B cell (primary cell): ENCODE measurements around the gene ST3GAL3. TPM values are rescaled to one million over a fixed set of nuclear protein-coding genes. Genes with fewer than 3 reads are reported as not detected.

Source experiments
- ATAC-seq: fragments of 200-7000 bp; cut with Tn5 transposase; one replicate; pipeline ENCODE4 v1.10.0; 2021; ENCODE audit warnings: low read depth, mild to moderate bottlenecking, moderate number of reproducible peaks, moderate library complexity
- CTCF ChIA-PET: fragments of 350-600 bp; sonication (Branson Sonifier 250); formaldehyde crosslinking; loops from one replicate; lab custom pipeline; 2021; ENCODE audit warnings: antibody characterized with exemption, inconsistent platforms; lab: Charles Lee
- POLR2A ChIA-PET: fragments of 350-600 bp; sonication (Branson Sonifier 250); formaldehyde crosslinking; loops from one replicate; lab custom pipeline; 2021; ENCODE audit warnings: antibody characterized with exemption; lab: Charles Lee
- DNase-seq: peaks from one replicate; pipeline ENCODE4 v3.0.0; 2013
- H2AFZ ChIP-seq: 2 replicates; pipeline ENCODE4 v1.6.1; 2012; ENCODE audit warnings: mild to moderate bottlenecking, low read depth, low read length; ENCODE audit not compliant: insufficient read depth, poor library complexity, severe bottlenecking
- H3K27ac ChIP-seq, 2 donors: 1 replicate in 1 of 2; 2 replicates in 1 of 2; pipeline ENCODE4 v1.5.1; 2012 to 2013; ENCODE audit warnings: low read length in 2 of 2, mild to moderate bottlenecking in 2 of 2, moderate library complexity in 1 of 2
- H3K27me3 ChIP-seq, 4 experiments: fragments of 200-600 bp in 1 of 4; sonication (generic) in 1 of 4; replicated peaks in 1 of 4; 1 replicate in 2 of 4; 2 replicates in 2 of 4; pipeline versions ENCODE4 v1.6.1 to v1.7.0; 2013 to 2016; ENCODE audit warnings: low read length in 3 of 4, mild to moderate bottlenecking in 2 of 4, mixed read lengths in 1 of 4, moderate library complexity in 1 of 4; ENCODE audit not compliant: insufficient read depth in 4 of 4, control insufficient read depth in 3 of 4; ENCODE audit errors: control extremely low read depth in 1 of 4
- H3K36me3 ChIP-seq, 2 experiments: replicated peaks in 1 of 2; 1 replicate in 1 of 2; 2 replicates in 1 of 2; pipeline versions ENCODE4 v1.6.1 to v1.7.1; 2013; ENCODE audit warnings: low read length in 1 of 2; ENCODE audit not compliant: insufficient read depth in 2 of 2, control insufficient read depth in 1 of 2; ENCODE audit errors: control extremely low read depth in 1 of 2, extremely low read depth in 1 of 2
- H3K4me1 ChIP-seq, 2 donors: fragments of 200-600 bp in 1 of 2; sonication (generic) in 1 of 2; 1 replicate in 1 of 2; 2 replicates in 1 of 2; pipeline versions ENCODE4 v1.5.1 to v1.6.1; 2013 to 2017; ENCODE audit warnings: low read length in 2 of 2; ENCODE audit not compliant: control insufficient read depth in 2 of 2, insufficient read depth in 2 of 2
- H3K4me2 ChIP-seq: replicated peaks from 2 replicates; pipeline ENCODE3; 2012; ENCODE audit warnings: mild to moderate bottlenecking, low read depth, low read length; ENCODE audit not compliant: poor library complexity, severe bottlenecking
- H3K4me3 ChIP-seq, 5 experiments: fragments of 200-600 bp in 1 of 5; sonication (generic) in 1 of 5; 1 replicate in 3 of 5; 2 replicates in 2 of 5; pipeline versions ENCODE4 v1.5.1 to v1.7.0; 2011 to 2016; ENCODE audit warnings: low read length in 4 of 5, mild to moderate bottlenecking in 4 of 5, low read depth in 2 of 5, control low read depth in 1 of 5, moderate library complexity in 1 of 5; ENCODE audit not compliant: insufficient read depth in 1 of 5; ENCODE audit errors: control extremely low read depth in 1 of 5, extremely low read depth in 1 of 5
- H3K79me2 ChIP-seq: fragments of 200-600 bp; sonication (generic); one replicate; pipeline ENCODE4 v1.6.0; 2016; ENCODE audit warnings: low read length; ENCODE audit not compliant: control insufficient read depth, insufficient read depth
- H3K9ac ChIP-seq: fragments of 200-600 bp; sonication (generic); 2 replicates; pipeline ENCODE4 v1.6.1; 2017; ENCODE audit warnings: mild to moderate bottlenecking, low read length, moderate library complexity
- H3K9me3 ChIP-seq, 3 donors: one replicate each; pipeline versions ENCODE4 v1.6.1 to v1.7.1; 2013; ENCODE audit warnings: low read length in 2 of 3; ENCODE audit not compliant: control insufficient read depth in 2 of 3, insufficient read depth in 1 of 3; ENCODE audit errors: control extremely low read depth in 1 of 3
- H4K20me1 ChIP-seq: 2 replicates; pipeline ENCODE4 v1.6.0; 2012; ENCODE audit warnings: mild to moderate bottlenecking, low read length; ENCODE audit not compliant: insufficient read depth, control insufficient read depth, poor library complexity, severe bottlenecking
- H3K27ac Mint-ChIP-seq: one replicate; pipeline ENCODE4 v1.8.0; 2021; ENCODE audit warnings: mixed read lengths
- H3K27me3 Mint-ChIP-seq: one replicate; pipeline ENCODE4 v1.8.0; 2021; ENCODE audit warnings: mixed read lengths
- H3K4me1 Mint-ChIP-seq: one replicate; pipeline ENCODE4 v1.8.0; 2021; ENCODE audit warnings: mixed read lengths
- H3K4me3 Mint-ChIP-seq: one replicate; pipeline ENCODE4 v1.8.0; 2021; ENCODE audit warnings: mixed read lengths
- H3K9me3 Mint-ChIP-seq: one replicate; pipeline ENCODE4 v1.8.0; 2022; ENCODE audit warnings: mixed read lengths; ENCODE audit not compliant: insufficient read depth
- EZH2 ChIP-seq: IDR thresholded peaks from 2 replicates; pipeline ENCODE4 v1.6.1; 2012; ENCODE audit warnings: borderline replicate concordance, low read depth, mild to moderate bottlenecking, moderate library complexity, low read length; ENCODE audit not compliant: insufficient read depth, poor library complexity, severe bottlenecking
- WGBS: methylation state at CpG from one replicate; pipeline ENCODE4 v1.1.5; 2013; ENCODE audit warnings: missing lambda C conversion rate; ENCODE audit not compliant: insufficient coverage; 5-methylcytosine and 5-hydroxymethylcytosine counted together
- intact Hi-C: fragments of 100-400 bp; cut with micrococcal nuclease; formaldehyde crosslinking; loops from one replicate; pipeline ENCODE4 v1.10.0; 2022
- polyA plus RNA-seq: library from polyadenylated mRNA; depleted of rRNA; stranded (reverse); fragments of >200 nt; gene quantifications from 2 replicates; pipeline ENCODE4 v1.2.3, GENCODE V29; 2012
- total RNA-seq, 2 donors: library from RNA; stranded (reverse); fragments of 120-200 nt in 1 of 2; gene quantifications; 1 replicate in 1 of 2; 2 replicates in 1 of 2; pipeline versions ENCODE4 v1.2.3 to v1.2.4, GENCODE V29; 2013 to 2022
- TF ChIP-seq, protein P1 (sequence below): fragments of 200-600 bp; IDR thresholded peaks from one replicate; pipeline ENCODE4 v1.8.0; 2022; ENCODE audit warnings: antibody characterized with exemption, mild to moderate bottlenecking

Gene ST3GAL3
- total and polyA plus RNA-seq, 2 donors (not counting 1 experiment from before 2014, with no cell fraction given) = 16.8 to 31.4 TPM

DNA sequence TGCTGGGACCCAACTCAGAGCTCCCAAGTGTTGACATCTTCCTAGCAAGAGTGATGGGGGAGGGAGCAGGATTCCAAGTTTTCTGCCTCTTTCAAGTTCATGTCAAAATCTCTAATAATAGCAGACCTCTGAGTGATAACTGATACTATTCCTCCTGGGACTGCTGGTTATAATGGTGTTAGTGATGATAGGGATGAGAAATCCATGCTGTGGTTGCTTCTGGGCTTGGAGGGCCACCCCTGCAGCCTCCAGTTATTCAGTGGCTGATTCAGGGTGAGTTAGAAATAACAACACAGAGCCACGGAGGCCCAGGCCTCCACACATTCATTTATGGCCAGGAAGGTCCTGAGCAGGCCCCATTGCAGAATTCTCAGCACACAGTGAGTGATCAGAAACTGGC is 185.7 kb downstream of the ST3GAL3 start:
- ChIA-PET CTCF (no interaction called here), POLR2A (no interaction called here)
- Histone ChIP-seq H3K4me3 (no peak overlapping the region), H3K4me1 (no peaks in the 10 kb centered on the region), H3K79me2 (no peaks in the 10 kb centered on the region), H3K27me3 (no peaks in the 10 kb centered on the region), H3K36me3 (peaks cover 0 to 11% of the 10 kb centered on the region in 2 experiments), H3K27ac (no peak overlapping the region), H3K9me3 (no peaks in the 10 kb centered on the region), H4K20me1 (no peaks in the 10 kb centered on the region), H3K4me2 (no peak overlapping the region), H3K9ac (no peak overlapping the region), H2AFZ (no peak overlapping the region)
- WGBS = 100% methylated on average over 1 of the region's 1 CpG
- H3K4me1 Mint-ChIP-seq = no peaks in the 10 kb centered on the region
- TF ChIP-seq, protein P1, sequence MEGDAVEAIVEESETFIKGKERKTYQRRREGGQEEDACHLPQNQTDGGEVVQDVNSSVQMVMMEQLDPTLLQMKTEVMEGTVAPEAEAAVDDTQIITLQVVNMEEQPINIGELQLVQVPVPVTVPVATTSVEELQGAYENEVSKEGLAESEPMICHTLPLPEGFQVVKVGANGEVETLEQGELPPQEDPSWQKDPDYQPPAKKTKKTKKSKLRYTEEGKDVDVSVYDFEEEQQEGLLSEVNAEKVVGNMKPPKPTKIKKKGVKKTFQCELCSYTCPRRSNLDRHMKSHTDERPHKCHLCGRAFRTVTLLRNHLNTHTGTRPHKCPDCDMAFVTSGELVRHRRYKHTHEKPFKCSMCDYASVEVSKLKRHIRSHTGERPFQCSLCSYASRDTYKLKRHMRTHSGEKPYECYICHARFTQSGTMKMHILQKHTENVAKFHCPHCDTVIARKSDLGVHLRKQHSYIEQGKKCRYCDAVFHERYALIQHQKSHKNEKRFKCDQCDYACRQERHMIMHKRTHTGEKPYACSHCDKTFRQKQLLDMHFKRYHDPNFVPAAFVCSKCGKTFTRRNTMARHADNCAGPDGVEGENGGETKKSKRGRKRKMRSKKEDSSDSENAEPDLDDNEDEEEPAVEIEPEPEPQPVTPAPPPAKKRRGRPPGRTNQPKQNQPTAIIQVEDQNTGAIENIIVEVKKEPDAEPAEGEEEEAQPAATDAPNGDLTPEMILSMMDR = no peak
- TF ChIP-seq EZH2 = no peak
- H3K27ac Mint-ChIP-seq = no peak overlapping the region
- ATAC-seq (no peak), DNase-seq (no peak)
- no peak overlapping the region for H3K4me3 Mint-ChIP-seq
- H3K9me3 Mint-ChIP-seq = no peaks in the 10 kb centered on the region
- no peaks in the 10 kb centered on the region for H3K27me3 Mint-ChIP-seq
- intact Hi-C loops = no loop called here

DNA sequence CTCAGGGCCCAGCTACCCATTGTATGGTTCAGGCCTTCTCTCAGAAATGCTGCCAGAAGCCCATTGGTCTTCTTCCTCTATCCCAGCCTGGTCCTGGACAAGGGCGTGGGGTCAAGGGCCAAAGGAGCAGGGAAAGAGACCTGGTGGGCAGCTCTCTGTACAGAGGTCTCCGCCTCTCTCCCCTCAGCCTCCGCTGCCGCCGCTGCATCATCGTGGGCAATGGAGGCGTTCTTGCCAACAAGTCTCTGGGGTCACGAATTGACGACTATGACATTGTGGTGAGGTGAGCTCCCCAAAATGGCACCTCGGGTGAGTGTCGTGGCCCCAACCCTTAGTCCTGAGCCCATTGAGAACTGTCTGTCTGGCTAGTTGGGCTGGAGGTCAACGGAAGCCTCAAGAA is 191.6 kb downstream of the ST3GAL3 start:
- Histone ChIP-seq H3K4me2 (no peak overlapping the region), H3K79me2 (no peaks in the 10 kb centered on the region), H4K20me1 (no peaks in the 10 kb centered on the region), H3K9me3 (no peaks in the 10 kb centered on the region), H3K9ac (no peak overlapping the region), H3K4me1 (no peaks in the 10 kb centered on the region), H3K36me3 (peaks cover 0 to 13% of the 10 kb centered on the region in 2 experiments), H3K4me3 (no peak overlapping the region), H3K27ac (no peak overlapping the region), H2AFZ (no peak overlapping the region), H3K27me3 (no peaks in the 10 kb centered on the region)
- POLR2A ChIA-PET = no interaction called here
- no peak overlapping the region for H3K27ac Mint-ChIP-seq
- TF ChIP-seq, protein P1 = no peak
- TF ChIP-seq EZH2 = no peak
- H3K9me3 Mint-ChIP-seq = no peaks in the 10 kb centered on the region
- H3K4me3 Mint-ChIP-seq = no peak overlapping the region
- intact Hi-C loops = no loop called here
- no peaks in the 10 kb centered on the region for H3K4me1 Mint-ChIP-seq
- no peaks in the 10 kb centered on the region for H3K27me3 Mint-ChIP-seq
- DNase-seq (no peak), ATAC-seq (no peak)
- CTCF ChIA-PET = no interaction called here
- 100% methylated on average over 12 of the region's 12 CpGs for WGBS
